A172 (cell line): Measurements from ENCODE around the gene KRTAP5-6. TPM values are rescaled to one million over a fixed set of nuclear protein-coding genes. Genes with fewer than 3 reads are reported as not detected.

Source experiments
- total RNA-seq: library from RNA; depleted of rRNA; stranded (reverse); fragments of >200 nt; shearing (Covaris generic); gene quantifications from 2 replicates; pipeline ENCODE4 v1.2.3, GENCODE V29; 2014; rRNA removed

The KRTAP5-6 gene
- total RNA-seq, 1 experiment from 2014 or later = not detected

Other genes starting within 250 kb of the KRTAP5-6 start
- gene MOB2, start 210.4 kb upstream of the KRTAP5-6 start, total RNA-seq = 22.4 and 25.8 TPM in 2 replicates
- gene DUSP8, start 124.9 kb upstream of the KRTAP5-6 start, total RNA-seq = 2.9 and 5.1 TPM in 2 replicates
- not detected in 2 replicates for gene KRTAP5-1, start 111.9 kb upstream of the KRTAP5-6 start, total RNA-seq
- gene KRTAP5-2, start 98.9 kb upstream of the KRTAP5-6 start, total RNA-seq = not detected in 2 replicates
- not detected in 2 replicates for gene KRTAP5-3, start 88.7 kb upstream of the KRTAP5-6 start, total RNA-seq
- gene KRTAP5-4, start 75.1 kb upstream of the KRTAP5-6 start, total RNA-seq = not detected in 2 replicates
- not detected in 2 replicates for gene KRTAP5-5, start 67.4 kb upstream of the KRTAP5-6 start, total RNA-seq
- gene IFITM10, start 53.4 kb downstream of the KRTAP5-6 start, total RNA-seq = 2.9 and 3.0 TPM in 2 replicates
- 875 and 888 TPM in 2 replicates for gene CTSD, start 66.7 kb downstream of the KRTAP5-6 start, total RNA-seq
- 2.1 TPM in 1 of 2 replicates, not detected in the other for gene SYT8, start 137.8 kb downstream of the KRTAP5-6 start, total RNA-seq
- gene TNNI2, start 141.8 kb downstream of the KRTAP5-6 start, total RNA-seq = not detected in 2 replicates
- gene LSP1, start 155.9 kb downstream of the KRTAP5-6 start, total RNA-seq = 2.2 and 71.7 TPM in 2 replicates
- gene PRR33, start 194.7 kb downstream of the KRTAP5-6 start, total RNA-seq = not detected in 2 replicates
- 0.46 TPM in 1 of 2 replicates, not detected in the other for gene TNNT3, start 222.5 kb downstream of the KRTAP5-6 start, total RNA-seq